Measurements from ENCODE around the gene TBP.

The TBP gene

DNA sequence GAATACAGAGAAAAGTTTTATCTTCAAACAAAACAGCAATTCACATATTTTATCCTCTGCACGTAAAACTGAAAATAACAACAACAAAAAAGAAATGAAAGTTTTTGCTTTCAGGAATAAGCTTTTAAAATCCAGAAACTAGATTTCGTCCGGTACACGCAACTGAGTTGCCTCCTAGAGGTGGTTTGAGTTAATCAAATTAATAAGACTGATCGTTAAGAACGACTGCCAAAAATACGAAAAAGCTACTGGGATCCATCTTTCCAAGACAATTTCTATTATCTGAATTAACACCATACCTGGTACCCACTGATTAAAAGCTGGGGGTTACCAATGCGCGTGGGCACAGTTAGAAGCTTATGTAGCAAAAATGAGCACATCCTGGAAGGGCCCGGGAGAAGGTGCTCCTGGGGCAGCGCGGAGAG is 29.6 kb downstream of the TBP start:
- no peak for DNase-seq (ENCODE audit: low spot score)
- peak overlapping the region; percentile 29 to 91 for H3K27ac ChIP-seq
- peak overlapping the region; percentile 95 for H3K4me3 ChIP-seq
- TF ChIP-seq, protein P1, sequence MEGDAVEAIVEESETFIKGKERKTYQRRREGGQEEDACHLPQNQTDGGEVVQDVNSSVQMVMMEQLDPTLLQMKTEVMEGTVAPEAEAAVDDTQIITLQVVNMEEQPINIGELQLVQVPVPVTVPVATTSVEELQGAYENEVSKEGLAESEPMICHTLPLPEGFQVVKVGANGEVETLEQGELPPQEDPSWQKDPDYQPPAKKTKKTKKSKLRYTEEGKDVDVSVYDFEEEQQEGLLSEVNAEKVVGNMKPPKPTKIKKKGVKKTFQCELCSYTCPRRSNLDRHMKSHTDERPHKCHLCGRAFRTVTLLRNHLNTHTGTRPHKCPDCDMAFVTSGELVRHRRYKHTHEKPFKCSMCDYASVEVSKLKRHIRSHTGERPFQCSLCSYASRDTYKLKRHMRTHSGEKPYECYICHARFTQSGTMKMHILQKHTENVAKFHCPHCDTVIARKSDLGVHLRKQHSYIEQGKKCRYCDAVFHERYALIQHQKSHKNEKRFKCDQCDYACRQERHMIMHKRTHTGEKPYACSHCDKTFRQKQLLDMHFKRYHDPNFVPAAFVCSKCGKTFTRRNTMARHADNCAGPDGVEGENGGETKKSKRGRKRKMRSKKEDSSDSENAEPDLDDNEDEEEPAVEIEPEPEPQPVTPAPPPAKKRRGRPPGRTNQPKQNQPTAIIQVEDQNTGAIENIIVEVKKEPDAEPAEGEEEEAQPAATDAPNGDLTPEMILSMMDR (IDR thresholded peaks at IDR 0.05), result no peak

DNA sequence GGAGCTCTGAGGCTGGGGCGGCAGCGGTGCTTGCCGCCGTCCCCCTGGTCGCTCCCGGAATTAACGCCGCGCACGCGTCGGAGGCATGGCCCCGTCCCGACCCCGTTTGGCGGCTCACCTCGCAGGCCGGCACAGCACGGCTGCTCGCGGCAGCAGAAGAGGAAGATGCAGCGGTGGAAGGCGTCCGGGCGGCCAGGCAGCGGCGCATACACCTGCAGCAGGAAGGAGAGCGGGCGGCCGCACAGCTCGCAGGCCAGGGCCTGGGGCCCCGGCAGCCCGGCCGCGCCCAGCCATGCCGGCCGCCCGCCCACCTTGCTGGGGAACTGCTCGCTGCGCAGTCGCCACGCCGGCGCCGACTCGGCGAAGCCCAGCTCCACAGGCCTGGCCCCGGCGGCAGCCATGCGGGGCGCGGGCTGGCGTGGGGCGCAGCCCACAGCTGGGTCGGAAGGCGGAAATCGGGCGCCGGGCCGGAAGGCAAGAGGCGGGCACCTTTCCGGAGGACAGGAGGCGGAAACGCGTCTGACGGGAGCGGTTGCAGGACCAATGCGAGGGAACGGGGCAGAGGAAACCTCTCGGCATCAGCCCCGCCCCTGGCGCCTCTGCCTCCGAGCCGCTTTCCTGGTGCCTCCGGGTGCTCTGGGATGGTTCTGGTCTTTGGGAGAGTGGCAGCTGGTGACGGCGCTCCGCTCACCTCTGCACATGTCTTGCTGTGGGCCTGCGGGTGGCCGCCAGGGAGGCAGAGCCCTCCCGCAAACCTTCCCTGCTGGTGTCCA is 30.2 kb downstream of the TBP start, which contains the start of gene PDCD2:
PDCD2 (minus strand) TSS at position 457 of the 773 bp plus-strand sequence; CDS start at position 401, 56 bp downstream.
- Histone ChIP-seq H3K4me3 (peak within 1 kb of the TSS; percentile 95), H3K27ac (peak within 1 kb of the TSS; percentile 29 to 91)
- TF ChIP-seq, protein P1 (IDR thresholded peaks at IDR 0.05), result no peak
- peak; percentile 94 for DNase-seq (ENCODE audit: low spot score)

DNA sequence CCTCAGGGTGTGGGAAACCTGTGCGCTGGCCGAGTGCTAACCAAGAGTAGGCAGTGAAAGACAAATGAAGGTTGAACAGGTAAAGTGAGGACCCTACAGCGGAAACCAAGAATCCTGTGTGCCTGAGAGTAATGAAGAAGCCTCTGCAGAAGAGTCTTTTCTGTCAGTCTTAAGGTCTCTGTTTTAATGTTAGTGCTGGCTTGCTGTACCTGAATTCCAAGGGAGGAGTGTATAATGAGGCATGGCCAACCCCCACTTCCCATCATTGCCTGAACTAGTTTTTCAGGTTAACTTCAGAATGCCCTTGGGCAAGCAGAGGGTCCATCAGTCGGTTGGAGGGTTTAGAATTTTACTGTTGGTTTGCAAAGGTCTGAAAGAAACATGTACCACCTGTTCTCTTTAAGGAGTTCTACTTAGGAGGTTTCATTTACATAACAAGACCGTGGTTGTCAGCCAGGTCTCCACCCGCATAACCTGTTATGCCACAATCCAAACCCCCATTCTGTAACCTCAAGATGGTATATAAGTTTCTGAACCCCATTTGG is 30.9 kb downstream of the TBP start:
- DNase-seq (ENCODE audit: low spot score), result no peak

DNA sequence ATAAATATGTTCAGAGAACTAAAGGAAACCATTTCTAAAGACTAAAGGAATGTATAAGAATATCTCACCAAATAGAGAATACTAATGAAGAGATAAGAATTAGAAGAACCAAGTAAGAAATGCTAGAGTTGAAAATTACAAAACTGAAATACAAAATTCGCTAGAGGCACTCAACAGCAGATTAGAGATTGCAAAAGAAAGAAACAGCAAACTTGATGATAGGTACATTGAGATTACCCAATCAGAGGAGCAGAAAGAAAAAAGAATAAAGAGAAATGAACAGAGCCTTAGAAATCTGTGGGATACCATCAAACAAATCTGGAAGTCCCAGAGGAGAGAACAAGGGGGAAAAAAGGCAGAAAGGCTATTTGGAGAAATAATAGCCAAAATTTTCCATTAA is 36.6 kb downstream of the TBP start:
- H3K4me3 ChIP-seq, result no peak overlapping the region
- TF ChIP-seq, protein P1 (IDR thresholded peaks at IDR 0.05), result no peak
- no peak for DNase-seq (ENCODE audit: low spot score)
- H3K27ac ChIP-seq, result no peak overlapping the region

More for the DNA sequence above, 30.9 kb downstream of the TBP start:
- Histone ChIP-seq H3K27ac (peak overlapping the region; percentile 29 to 91), H3K4me3 (peak overlapping the region; percentile 95)
- TF ChIP-seq, protein P1 (IDR thresholded peaks at IDR 0.05), result no peak

DNA sequence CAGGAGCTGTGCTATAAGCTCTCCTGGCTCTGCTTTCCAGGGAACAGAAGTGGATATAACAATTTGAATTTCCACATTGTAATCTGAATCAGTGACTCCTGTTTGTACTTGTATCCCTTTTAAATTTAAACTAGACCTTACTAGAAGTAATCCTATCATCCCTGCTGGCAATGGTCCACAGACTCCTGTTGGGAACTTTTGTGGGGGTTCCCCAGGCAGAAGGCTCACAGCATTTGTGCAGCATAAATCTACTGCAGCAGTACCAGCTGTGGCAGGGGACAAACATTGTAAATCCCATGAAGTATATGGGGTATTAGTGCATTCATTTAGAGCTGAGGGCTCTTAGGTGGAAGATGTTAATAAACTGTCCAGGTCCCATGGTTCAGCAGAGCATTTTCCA is 42.3 kb downstream of the TBP start:
- TF ChIP-seq, protein P1 (IDR thresholded peaks at IDR 0.05), result no peak
- DNase-seq (ENCODE audit: low spot score), result no peak
- Histone ChIP-seq H3K4me3 (no peak overlapping the region), H3K27ac (no peak overlapping the region)

DNA sequence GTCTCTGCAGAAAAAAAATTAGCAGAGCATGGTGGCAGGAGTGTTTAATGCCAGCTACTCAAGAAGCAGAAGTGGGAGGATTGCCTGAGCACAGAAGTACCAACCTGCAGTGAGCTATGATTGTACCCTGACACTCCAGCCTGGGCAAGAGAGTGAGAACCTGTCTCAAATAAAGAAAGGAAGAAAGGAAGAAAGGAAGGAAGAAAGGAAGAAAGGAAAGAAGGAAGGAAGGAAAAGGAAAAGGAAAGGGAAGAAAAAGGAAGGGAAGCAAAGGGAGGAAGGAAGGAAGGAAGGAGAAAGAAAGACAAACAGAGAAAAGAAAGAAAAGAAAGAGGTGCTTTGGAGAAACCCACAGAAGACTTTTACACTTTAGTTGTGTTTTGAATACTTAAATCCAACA is 43.1 kb downstream of the TBP start:
- no peak for DNase-seq (ENCODE audit: low spot score)
- Histone ChIP-seq H3K4me3 (no peak overlapping the region), H3K27ac (no peak overlapping the region)
- TF ChIP-seq, protein P1 (IDR thresholded peaks at IDR 0.05), result no peak

Measured in coronary artery (tissue), 2 donors.